ENCODE results near the gene ISY1.

ISY1 gene

DNA sequence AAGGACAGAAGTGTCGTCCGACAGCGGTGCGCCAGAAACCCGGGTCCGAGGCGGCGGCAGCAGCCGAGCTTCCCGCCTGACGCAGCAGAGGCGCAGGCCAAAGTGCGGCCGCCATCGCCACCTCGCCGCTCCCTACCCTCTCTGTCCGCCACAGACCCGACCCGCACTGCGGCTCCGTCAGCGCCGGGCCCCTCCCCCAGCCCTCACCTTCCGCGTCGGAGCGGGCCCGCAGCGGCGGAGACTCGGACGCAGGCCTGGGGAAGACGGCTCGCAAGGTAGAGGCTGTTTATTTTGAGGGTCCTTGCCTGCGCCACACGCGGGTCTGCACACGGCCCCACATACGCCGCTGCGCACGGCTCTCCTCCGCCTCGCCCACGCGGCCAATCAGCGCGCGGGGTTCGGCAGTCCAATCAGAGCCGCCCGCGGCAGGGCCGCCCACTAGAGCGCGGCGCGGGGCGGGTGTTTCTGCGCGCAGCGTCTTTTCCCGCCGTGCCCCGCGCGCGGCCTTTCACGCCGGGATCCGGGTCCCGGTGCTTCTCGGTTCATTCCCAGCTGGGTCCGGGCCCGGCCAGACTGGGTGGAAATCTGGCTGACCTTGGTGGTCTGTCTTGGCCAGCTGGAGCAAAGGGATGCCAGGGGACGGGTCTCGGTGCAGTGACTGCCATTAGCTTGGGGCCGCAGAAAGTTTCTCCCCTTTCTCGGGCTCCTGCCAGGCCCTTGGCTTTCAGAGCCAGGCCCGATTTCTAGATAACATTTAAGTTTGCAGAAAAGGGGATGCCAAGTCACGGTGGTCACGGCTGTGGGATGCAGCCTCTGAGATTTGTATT, 22.9 kb upstream of the ISY1 start, which contains the start of gene CNBP:
Gene CNBP, minus strand, starts transcription at position 328 of the 827 bp plus-strand sequence. CDS start 12,139 bp downstream, outside the sequence.
- Histone ChIP-seq H3K4me1 (ENCODE audit: insufficient read depth, low read length, poor library complexity, severe bottlenecking) (peaks cover 29% of the 10 kb centered on the region), H4K20me1 (ENCODE audit: insufficient read depth, low read length, poor library complexity, severe bottlenecking) (peaks cover 45% of the 10 kb centered on the region)
- TF ChIP-seq EZH2phosphoT487 (IDR thresholded peaks at IDR 0.05; ENCODE audit: borderline replicate concordance) (no peak), CTCF (conservative IDR thresholded peaks at IDR 0.05; ENCODE audit: low read length) (no peak)

DNA sequence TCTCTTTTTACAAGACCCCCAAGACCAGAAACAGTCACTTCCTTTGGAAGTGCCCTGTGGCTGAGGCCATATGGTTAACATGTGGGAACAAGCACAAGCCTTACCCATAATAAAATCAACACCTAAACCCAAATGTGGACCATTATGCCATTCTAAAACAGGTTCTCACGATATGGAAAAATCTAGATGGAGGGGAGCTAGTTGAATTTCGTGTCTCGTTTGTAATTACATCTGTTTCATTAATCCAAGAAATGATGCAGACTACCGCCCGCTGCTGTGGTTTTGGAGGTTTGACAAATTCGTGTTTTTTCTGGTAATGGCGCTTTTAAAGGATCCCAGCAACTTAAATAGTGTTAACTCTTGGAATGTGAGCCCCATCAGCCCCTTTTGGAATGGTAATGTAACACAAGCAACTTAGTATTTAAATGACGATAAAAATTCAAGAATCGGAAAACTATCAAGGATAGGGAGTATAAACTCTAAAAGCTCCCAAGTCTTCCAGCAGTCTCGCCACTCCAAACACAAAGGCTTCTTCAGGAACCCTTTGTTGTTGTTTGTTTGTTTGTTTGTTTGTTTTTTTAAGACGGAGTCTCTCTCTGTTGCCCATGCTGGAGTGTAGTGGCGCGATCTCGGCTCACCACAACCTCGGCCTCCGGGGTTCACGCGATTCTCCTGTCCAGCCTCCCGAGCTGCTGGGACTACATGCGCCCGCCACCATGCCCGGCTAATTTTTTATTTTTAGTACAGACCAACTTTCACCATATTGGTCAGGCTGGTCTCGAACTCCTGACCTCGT, 21.7 kb upstream of the ISY1 start:
- Histone ChIP-seq H3K9me3 (ENCODE audit: insufficient read depth, low read depth, low read length) (no peaks in the 10 kb centered on the region), H3K9ac (ENCODE audit: low read depth, low read length, poor library complexity, severe bottlenecking) (peak overlapping the region; percentile 98), H2AFZ (ENCODE audit: low read length) (no peak overlapping the region), H3K4me2 (ENCODE audit: low read depth, low read length, poor library complexity, severe bottlenecking) (peak overlapping the region; percentile 94), H3K9me2 (replicated peaks; ENCODE audit: low read depth, low read length) (no peaks in the 10 kb centered on the region), H3F3A (ENCODE audit: low read depth) (no peaks in the 10 kb centered on the region), H3K4me3 (ENCODE audit: low read length, poor library complexity, severe bottlenecking) (peak overlapping the region; percentile 98), H3K36me3 (ENCODE audit: insufficient read depth, low read length) (peaks cover 14% of the 10 kb centered on the region; the same call in 1 of the 2 replicates), H3K27me3 (ENCODE audit: insufficient read depth, low read length, poor library complexity, severe bottlenecking) (peaks cover 4% of the 10 kb centered on the region), H4K20me1 (ENCODE audit: insufficient read depth, low read length, poor library complexity, severe bottlenecking) (peaks cover 57% of the 10 kb centered on the region), H3K4me1 (ENCODE audit: insufficient read depth, low read length, poor library complexity, severe bottlenecking) (peaks cover 38% of the 10 kb centered on the region), H3K79me2 (ENCODE audit: insufficient read depth, low read length) (peaks cover 74% of the 10 kb centered on the region)
- TF ChIP-seq EZH2phosphoT487 (IDR thresholded peaks at IDR 0.05; ENCODE audit: borderline replicate concordance) (no peak), CTCF (conservative IDR thresholded peaks at IDR 0.05; ENCODE audit: low read length) (no peak)

More for the DNA sequence above, 22.9 kb upstream of the ISY1 start, which contains the start of gene CNBP:
- Histone ChIP-seq H3K9me2 (replicated peaks; ENCODE audit: low read depth, low read length) (no peaks in the 10 kb centered on the region), H3K36me3 (ENCODE audit: insufficient read depth, low read length) (peaks cover 6% of the 10 kb centered on the region; the same call in 1 of the 2 replicates), H3K9me3 (ENCODE audit: insufficient read depth, low read depth, low read length) (no peaks in the 10 kb centered on the region), H3K9ac (ENCODE audit: low read depth, low read length, poor library complexity, severe bottlenecking) (peak within 1 kb of the TSS; percentile 98), H2AFZ (ENCODE audit: low read length) (peak within 1 kb of the TSS; percentile 89), H3K79me2 (ENCODE audit: insufficient read depth, low read length) (peaks cover 62% of the 10 kb centered on the region), H3F3A (ENCODE audit: low read depth) (no peaks in the 10 kb centered on the region), H3K4me2 (ENCODE audit: low read depth, low read length, poor library complexity, severe bottlenecking) (peak within 1 kb of the TSS; percentile 95), H3K4me3 (ENCODE audit: low read length, poor library complexity, severe bottlenecking) (peak within 1 kb of the TSS; percentile 98), H3K27me3 (ENCODE audit: insufficient read depth, low read length, poor library complexity, severe bottlenecking) (peaks cover 4% of the 10 kb centered on the region)

- Histone ChIP-seq H3K9me3 (ENCODE audit: insufficient read depth, low read depth, low read length) (no peaks in the 10 kb centered on the region), H4K20me1 (ENCODE audit: insufficient read depth, low read length, poor library complexity, severe bottlenecking) (peaks cover 64% of the 10 kb centered on the region), H3K4me1 (ENCODE audit: insufficient read depth, low read length, poor library complexity, severe bottlenecking) (peaks cover 46% of the 10 kb centered on the region), H3K4me2 (ENCODE audit: low read depth, low read length, poor library complexity, severe bottlenecking) (peak overlapping the region; percentile 94), H2AFZ (ENCODE audit: low read length) (no peak overlapping the region), H3K4me3 (ENCODE audit: low read length, poor library complexity, severe bottlenecking) (peak overlapping the region; percentile 98), H3K27me3 (ENCODE audit: insufficient read depth, low read length, poor library complexity, severe bottlenecking) (peaks cover 4% of the 10 kb centered on the region), H3K36me3 (ENCODE audit: insufficient read depth, low read length) (peaks cover 20% of the 10 kb centered on the region; the same call in 1 of the 2 replicates), H3K9ac (ENCODE audit: low read depth, low read length, poor library complexity, severe bottlenecking) (peak overlapping the region; percentile 98), H3F3A (ENCODE audit: low read depth) (no peaks in the 10 kb centered on the region), H3K79me2 (ENCODE audit: insufficient read depth, low read length) (peaks cover 81% of the 10 kb centered on the region), H3K9me2 (replicated peaks; ENCODE audit: low read depth, low read length) (no peaks in the 10 kb centered on the region)
- TF ChIP-seq CTCF (conservative IDR thresholded peaks at IDR 0.05; ENCODE audit: low read length): no peak
- TF ChIP-seq EZH2phosphoT487 (IDR thresholded peaks at IDR 0.05; ENCODE audit: borderline replicate concordance): no peak
Measured at GRCh38 chr3:129181819-129182218, 21.0 kb upstream of the ISY1 start.

Data from Loucy (cell line).